OCI-LY3 (cell line): Measurements from ENCODE around the gene FRMD4A.

Experiments used
- H2AFZ ChIP-seq: fragments of 200-600, 300-600 bp; shearing (Covaris generic); 2 replicates; pipeline ENCODE4 v1.6.0; 2014; ENCODE audit warnings: antibody characterized with exemption, low read depth, low read length
- H3K27ac ChIP-seq: fragments of 200-600, 300-600 bp; sonication (generic); 2 replicates; pipeline ENCODE4 v1.5.1; 2014; ENCODE audit warnings: mild to moderate bottlenecking, low read length, moderate library complexity, mixed read lengths
- H3K27me3 ChIP-seq: fragments of 200-600, 300-600 bp; sonication (generic); 2 replicates; pipeline ENCODE4 v1.6.1; 2014; ENCODE audit warnings: low read depth, low read length, mixed read lengths
- H3K36me3 ChIP-seq: fragments of 200-600, 300-600 bp; sonication (generic); replicated peaks from 2 replicates; pipeline ENCODE3; 2014; ENCODE audit warnings: low read depth, low read length, mixed read lengths
- H3K4me1 ChIP-seq: fragments of 300-600, 200-600 bp; sonication (generic); 2 replicates; pipeline ENCODE4 v1.6.1; 2014; ENCODE audit warnings: low read length, mixed read lengths
- H3K4me2 ChIP-seq: fragments of 200-600, 300-600 bp; sonication (generic); 2 replicates; pipeline ENCODE4 v1.6.1; 2014; ENCODE audit warnings: low read length, mixed read lengths
- H3K4me3 ChIP-seq: fragments of 300-600, 200-600 bp; sonication (generic); 2 replicates; pipeline ENCODE4 v1.5.1; 2014; ENCODE audit warnings: antibody characterized with exemption, mild to moderate bottlenecking, low read length, moderate library complexity
- H3K79me2 ChIP-seq: fragments of 300-600, 200-600 bp; shearing (Covaris generic); 2 replicates; pipeline ENCODE4 v1.6.1; 2014; ENCODE audit warnings: mild to moderate bottlenecking, low read length, mixed read lengths
- H3K9ac ChIP-seq: fragments of 300-600, 200-600 bp; shearing (Covaris generic); 2 replicates; pipeline ENCODE4 v1.6.0; 2014; ENCODE audit warnings: mild to moderate bottlenecking, low read length, moderate library complexity
- H3K9me3 ChIP-seq: fragments of 200-600, 300-600 bp; shearing (Covaris generic); 2 replicates; pipeline ENCODE4 v1.6.1; 2014; ENCODE audit warnings: low read length, mixed read lengths; ENCODE audit not compliant: insufficient read depth
- H4K20me1 ChIP-seq: fragments of 200-600, 300-600 bp; sonication (generic); 2 replicates; pipeline ENCODE4 v1.6.1; 2016; ENCODE audit warnings: low read length, mixed read lengths; ENCODE audit not compliant: insufficient read depth
- EZH2phosphoT487 ChIP-seq: fragments of 200-600 bp; shearing (Covaris generic); IDR thresholded peaks from 2 replicates; pipeline ENCODE4 v1.6.1; 2018; ENCODE audit warnings: antibody characterized with exemption, mixed run types, low read depth
- TF ChIP-seq, protein P1 (sequence below): fragments of 200-600, 300-600 bp; sonication (generic); IDR thresholded peaks from 2 replicates; pipeline ENCODE4 v1.5.1; 2014; ENCODE audit warnings: antibody characterized with exemption, low read length, low read depth

The FRMD4A gene

DNA sequence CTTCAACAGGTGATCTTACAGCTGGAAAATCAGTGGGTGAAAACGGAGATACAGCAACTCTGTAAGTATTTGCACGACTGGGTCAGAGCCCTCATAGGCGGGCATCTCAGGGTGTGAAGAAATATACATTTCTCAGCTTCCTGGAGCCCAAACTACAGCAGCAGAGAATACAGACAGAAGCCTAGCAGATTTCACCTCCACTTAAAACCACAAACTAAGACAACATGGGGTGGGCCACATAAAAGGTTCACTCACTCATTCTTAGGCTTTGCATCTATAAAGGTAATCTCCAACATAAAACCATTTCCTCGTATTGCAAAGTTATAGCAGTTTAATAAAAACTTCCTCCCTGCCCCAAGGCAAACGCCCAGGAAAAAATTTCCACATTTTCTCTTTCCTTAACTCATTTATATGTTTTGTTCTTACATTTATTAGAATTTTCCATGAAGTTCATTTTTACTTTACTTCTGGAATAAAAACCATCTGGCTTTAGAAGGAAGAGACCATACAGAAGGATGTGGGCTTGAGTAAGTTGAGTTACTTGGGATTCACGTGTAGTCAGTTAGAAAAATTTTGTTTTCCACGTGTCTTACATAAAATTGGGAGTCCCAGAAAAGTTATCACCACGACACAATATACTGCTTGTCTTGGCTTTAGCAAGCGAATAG lies 327.1 kb downstream of the FRMD4A start:
- Histone ChIP-seq H3K27me3 (peaks cover 14% of the 10 kb centered on the region), H4K20me1 (no peaks in the 10 kb centered on the region), H2AFZ (no peak overlapping the region), H3K9ac (no peak overlapping the region), H3K4me3 (no peak overlapping the region), H3K9me3 (no peaks in the 10 kb centered on the region), H3K27ac (no peak overlapping the region), H3K4me1 (no peaks in the 10 kb centered on the region), H3K4me2 (no peak overlapping the region), H3K36me3 (no peaks in the 10 kb centered on the region), H3K79me2 (no peaks in the 10 kb centered on the region)
- TF ChIP-seq, protein P1, sequence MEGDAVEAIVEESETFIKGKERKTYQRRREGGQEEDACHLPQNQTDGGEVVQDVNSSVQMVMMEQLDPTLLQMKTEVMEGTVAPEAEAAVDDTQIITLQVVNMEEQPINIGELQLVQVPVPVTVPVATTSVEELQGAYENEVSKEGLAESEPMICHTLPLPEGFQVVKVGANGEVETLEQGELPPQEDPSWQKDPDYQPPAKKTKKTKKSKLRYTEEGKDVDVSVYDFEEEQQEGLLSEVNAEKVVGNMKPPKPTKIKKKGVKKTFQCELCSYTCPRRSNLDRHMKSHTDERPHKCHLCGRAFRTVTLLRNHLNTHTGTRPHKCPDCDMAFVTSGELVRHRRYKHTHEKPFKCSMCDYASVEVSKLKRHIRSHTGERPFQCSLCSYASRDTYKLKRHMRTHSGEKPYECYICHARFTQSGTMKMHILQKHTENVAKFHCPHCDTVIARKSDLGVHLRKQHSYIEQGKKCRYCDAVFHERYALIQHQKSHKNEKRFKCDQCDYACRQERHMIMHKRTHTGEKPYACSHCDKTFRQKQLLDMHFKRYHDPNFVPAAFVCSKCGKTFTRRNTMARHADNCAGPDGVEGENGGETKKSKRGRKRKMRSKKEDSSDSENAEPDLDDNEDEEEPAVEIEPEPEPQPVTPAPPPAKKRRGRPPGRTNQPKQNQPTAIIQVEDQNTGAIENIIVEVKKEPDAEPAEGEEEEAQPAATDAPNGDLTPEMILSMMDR: no peak

DNA sequence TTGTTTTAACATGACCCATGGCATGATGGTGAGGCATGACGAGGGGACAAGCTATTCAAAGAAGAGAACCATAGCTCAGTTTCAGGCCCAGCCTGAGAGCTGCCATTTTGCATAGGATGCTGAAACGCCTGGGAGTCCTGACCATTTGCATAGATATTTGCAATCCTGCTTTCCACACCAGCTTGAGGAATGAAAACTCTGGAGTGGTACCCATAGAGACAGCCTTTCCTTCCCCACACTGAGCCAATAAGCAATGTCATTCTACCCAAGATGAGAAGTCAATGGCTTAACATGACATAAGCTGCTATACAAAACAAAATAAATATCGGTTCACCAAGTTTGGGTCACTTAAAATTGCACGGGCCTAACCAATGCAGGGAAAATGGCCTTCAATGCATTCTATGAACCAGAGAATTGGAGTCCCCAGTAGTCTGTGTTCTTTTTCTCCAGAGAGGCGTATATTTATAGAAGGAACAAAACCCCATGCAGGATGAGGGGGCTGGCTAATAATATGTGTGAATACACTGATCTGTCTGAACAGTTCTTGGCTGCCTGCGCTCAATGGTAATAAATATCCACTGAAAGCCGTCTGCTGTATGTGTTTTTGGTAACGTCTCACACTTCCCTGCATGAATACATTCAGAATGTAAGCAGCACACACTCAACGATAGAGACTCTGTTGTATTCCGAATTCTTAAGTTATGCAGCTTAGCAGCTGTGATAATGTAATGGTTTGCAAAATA lies 329.3 kb downstream of the FRMD4A start:
- Histone ChIP-seq H3K9me3 (no peaks in the 10 kb centered on the region), H3K4me3 (no peak overlapping the region), H3K27ac (no peak overlapping the region), H3K36me3 (no peaks in the 10 kb centered on the region), H3K79me2 (no peaks in the 10 kb centered on the region), H3K4me2 (no peak overlapping the region), H2AFZ (no peak overlapping the region), H4K20me1 (no peaks in the 10 kb centered on the region), H3K9ac (no peak overlapping the region), H3K27me3 (0 out of 2 replicates have a peak, but pooled peaks cover 21% of the 10 kb centered on the region), H3K4me1 (no peaks in the 10 kb centered on the region)
- TF ChIP-seq, protein P1: no peak
- no peak for TF ChIP-seq EZH2phosphoT487

DNA sequence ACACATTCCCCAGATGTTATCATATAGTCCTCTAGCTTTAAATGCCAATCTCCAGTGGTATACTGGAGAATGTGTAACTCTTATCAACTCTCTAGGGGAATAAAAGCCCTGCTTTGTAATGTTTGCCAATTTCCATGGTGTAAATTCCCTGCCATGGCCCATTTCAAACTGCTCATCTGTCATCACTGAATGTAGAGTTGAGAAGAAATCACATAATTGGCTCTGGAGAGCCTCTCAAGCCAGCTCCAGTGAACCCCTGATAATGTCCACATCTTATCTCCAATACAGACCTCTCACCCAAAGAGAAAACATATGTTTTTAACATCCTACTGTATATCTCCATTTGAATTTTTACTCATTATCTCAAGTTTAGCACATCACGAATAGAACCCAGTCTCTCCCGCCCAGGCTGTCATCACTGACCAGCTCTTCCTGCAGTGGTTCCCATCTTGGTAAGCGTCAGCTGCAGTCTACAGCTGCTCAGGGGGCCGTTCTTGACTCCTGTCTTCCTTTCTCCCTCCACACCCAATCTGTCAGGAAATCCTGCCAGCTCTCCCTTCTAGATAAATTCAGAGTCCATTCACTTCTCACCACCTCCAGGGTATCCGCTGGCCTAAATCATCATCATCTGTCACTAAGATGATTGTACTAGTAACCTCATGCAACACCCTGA lies 332.4 kb downstream of the FRMD4A start:
- H4K20me1 ChIP-seq: no peaks in the 10 kb centered on the region
- 0 out of 2 replicates have a peak, but pooled peaks cover 3% of the 10 kb centered on the region for H3K4me1 ChIP-seq
- H3K9ac ChIP-seq: no peak overlapping the region
- no peaks in the 10 kb centered on the region for H3K36me3 ChIP-seq
- H3K4me3 ChIP-seq: no peak overlapping the region
- H3K4me2 ChIP-seq: no peak overlapping the region
- no peak for TF ChIP-seq EZH2phosphoT487
- TF ChIP-seq, protein P1: no peak
- no peak overlapping the region for H3K27ac ChIP-seq
- H3K27me3 ChIP-seq: 0 out of 2 replicates have a peak, but pooled peaks cover 22% of the 10 kb centered on the region
- no peak overlapping the region for H2AFZ ChIP-seq
- H3K9me3 ChIP-seq: no peaks in the 10 kb centered on the region
- H3K79me2 ChIP-seq: no peaks in the 10 kb centered on the region

DNA sequence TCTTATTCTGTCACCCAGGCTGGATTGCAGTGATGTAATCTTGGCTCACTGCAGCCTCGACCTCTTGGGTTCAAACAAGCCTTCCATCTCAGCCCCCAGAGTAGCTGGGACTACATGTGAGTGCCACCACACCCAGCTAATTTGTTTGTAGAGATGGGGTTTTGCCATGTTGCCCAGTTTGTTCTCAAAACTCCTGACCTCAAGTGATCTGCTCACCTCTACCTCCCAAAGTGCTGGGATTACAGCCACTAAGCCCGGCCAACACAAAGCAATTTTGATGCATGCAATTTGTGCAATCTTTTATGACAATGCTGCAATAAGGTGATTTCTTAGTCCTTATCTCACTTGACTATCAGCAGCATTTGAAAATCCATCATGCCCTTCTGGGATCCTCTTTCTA lies 333.1 kb downstream of the FRMD4A start:
- no peak for TF ChIP-seq EZH2phosphoT487
- TF ChIP-seq, protein P1: no peak
- no peaks in the 10 kb centered on the region for H4K20me1 ChIP-seq
- no peaks in the 10 kb centered on the region for H3K36me3 ChIP-seq
- H3K9ac ChIP-seq: no peak overlapping the region
- no peaks in the 10 kb centered on the region for H3K79me2 ChIP-seq
- H3K27ac ChIP-seq: no peak overlapping the region
- H2AFZ ChIP-seq: no peak overlapping the region
- no peak overlapping the region for H3K4me3 ChIP-seq
- no peaks in the 10 kb centered on the region for H3K9me3 ChIP-seq
- H3K27me3 ChIP-seq: 0 out of 2 replicates have a peak, but pooled peaks cover 20% of the 10 kb centered on the region
- 0 out of 2 replicates have a peak, but pooled peaks cover 4% of the 10 kb centered on the region for H3K4me1 ChIP-seq
- H3K4me2 ChIP-seq: no peak overlapping the region
